EH (cell line): Measurements from ENCODE around the gene CCDC61.
A peak's percentile ranks its signal among the peaks of the same experiment; 100 is the strongest.

ENCODE experiments used
- DNase-seq: peaks from one replicate; pipeline ENCODE4 v3.0.0-alpha.2; 2015; ENCODE audit warnings: low read depth

The CCDC61 gene

DNA sequence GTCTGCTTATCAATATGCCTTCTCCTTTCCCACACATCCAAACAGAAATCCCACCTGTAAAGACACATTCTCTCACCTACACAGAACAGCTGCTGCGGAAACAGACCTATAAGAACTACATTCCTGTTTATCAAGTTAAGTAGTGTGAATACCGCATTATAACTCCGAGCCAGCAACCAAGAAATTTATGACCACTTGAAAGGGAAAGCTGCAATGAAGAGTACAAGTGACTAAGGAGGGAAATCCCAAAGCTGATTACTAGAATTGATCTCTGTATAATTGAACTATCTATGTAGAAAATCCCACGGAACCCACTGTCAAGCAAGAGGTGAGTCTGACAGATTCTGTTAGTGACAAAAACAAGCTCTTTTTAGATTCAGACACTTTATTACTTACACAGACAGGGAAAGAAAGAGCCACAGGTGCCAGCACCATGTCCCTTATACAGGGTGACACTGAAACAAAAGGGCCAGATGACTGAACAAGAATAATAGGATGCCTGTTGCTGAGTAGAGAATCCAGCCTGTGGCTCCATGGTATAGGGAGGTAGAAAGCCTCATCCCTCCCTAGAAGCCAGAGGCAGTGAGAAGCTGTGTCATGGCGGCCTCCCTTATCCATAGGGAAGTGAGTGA, 47.1 kb downstream of the CCDC61 start:
- no peak for DNase-seq

DNA sequence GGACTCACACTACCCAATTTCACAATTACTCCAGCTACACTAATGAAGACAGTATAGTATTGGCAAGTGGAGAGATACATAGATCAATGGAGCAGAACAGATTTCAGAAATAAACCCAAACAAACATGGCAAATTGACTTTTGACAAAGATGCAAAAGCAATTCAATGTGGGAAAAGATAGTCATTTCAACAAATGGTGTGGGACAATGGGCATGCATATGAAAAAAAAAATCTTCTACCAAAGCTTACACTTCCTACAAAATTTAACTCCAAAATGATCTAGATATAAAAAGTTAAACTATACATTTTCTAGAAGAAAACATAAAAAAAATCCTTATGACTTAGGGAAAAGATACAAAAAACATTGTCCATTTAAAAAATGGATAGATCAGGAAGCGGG, 48.3 kb downstream of the CCDC61 start:
- no peak for DNase-seq

DNA sequence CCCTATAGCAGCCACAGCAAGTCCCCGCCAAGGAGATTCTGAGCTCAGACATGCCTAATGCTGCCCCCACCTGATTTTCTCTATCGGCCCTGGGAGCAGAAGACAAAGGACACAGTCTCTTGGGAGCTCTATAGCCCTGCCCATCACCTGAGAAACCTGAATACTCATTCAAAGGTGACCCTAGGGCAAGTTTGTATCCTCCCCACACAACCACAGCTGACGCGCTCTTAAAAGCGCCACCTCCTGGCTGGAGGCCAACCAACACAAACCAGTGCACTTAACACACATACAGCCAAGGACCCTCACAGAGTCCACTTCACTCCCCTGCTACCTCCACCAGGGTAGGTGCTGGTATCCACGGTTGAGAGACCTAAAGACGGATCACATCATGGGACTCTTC, 54.3 kb downstream of the CCDC61 start:
- DNase-seq: no peak

DNA sequence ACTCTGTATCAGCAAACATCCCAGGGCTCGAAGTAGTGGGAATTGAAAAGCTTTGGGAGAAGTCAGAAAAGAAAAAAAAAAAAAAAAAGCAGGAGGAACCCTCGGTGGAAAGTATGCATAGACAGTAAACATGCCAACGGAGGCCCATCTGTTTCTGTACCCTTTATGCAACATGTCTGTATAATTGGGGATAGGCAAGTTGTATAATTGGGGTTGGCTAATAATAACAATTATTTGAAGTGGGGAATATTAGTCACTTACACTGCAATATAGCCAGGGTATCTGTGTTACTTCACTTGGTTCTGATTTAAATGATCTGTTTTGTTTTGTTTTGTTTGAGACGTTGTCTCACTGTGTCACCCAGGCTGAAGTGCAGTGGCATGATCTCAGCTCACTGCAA, 57.6 kb downstream of the CCDC61 start:
- no peak for DNase-seq

DNA sequence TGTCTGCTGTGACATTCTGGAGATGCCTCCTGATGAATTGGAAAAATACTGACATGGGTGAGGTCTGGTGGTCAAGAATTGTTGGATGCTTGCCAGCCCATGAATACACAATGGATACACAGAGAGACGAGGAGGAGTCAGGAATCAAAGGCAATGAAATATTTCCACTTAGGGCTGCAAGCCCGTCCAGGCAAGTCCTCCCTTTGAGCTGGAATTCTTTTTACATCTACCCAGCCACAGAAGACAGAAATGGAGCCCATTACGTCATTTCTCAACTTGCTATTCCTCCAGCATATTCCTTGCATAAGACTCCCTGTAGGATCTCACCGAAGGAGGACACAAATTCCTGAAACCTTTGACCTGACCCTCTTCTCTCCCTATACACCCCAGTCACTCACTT, 61.3 kb downstream of the CCDC61 start:
- DNase-seq: no peak

DNA sequence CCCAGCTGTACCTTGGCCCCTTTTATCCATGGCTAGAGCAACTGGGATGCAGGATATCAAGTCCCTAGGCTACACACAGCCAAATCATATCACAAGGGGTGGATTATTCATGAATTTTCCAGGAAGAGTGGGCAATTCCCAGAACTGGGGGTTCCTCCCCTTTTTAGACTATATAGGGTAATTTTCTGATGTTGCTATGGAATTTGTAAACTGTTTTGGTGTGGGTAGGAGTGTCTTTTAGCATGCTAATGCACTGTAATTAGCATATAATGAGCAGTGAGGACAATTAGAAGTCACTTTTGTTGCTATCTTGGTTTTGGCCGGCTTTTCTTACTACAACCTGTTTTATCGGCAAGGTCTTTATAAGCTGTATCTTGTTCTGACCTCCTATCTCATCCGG, 63.5 kb downstream of the CCDC61 start:
- DNase-seq: no peak

DNA sequence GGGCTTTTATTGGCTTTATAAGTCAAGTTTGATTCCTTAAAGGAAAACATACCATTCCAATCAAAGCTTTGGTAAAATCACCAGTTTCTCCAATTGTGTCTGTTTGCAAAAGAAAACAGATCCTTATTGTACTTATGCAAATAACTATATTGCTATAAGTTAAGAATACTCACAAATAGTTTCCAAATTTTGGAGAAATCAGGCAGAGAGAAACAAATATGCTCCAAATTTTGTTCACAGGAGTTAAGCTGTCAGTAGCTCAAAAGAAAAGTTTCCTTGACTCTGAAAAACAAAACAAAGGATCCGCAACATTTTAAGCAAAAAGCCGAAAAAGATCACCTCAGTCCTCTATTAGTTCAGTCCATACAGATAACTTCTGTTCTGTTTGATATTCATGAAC, 64.7 kb downstream of the CCDC61 start:
- DNase-seq: no peak

DNA sequence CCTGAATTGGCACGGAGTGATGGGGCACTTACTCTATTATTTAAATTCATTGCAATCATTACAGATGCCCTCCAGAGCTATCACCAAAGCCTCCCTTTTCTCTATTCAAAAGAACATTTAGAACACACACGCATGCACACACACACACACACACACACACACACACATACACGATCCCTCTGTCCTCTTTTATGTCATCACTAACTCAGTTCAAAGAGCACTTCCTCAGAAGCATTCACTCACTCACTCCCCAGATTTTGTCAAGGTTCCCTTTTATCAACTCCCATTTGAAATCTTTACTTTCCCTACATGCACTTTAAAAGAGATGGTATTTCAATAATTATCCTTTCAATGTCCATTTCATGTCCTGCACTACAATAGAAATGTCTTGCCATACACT, 67.9 kb downstream of the CCDC61 start:
- DNase-seq: no peak

DNA sequence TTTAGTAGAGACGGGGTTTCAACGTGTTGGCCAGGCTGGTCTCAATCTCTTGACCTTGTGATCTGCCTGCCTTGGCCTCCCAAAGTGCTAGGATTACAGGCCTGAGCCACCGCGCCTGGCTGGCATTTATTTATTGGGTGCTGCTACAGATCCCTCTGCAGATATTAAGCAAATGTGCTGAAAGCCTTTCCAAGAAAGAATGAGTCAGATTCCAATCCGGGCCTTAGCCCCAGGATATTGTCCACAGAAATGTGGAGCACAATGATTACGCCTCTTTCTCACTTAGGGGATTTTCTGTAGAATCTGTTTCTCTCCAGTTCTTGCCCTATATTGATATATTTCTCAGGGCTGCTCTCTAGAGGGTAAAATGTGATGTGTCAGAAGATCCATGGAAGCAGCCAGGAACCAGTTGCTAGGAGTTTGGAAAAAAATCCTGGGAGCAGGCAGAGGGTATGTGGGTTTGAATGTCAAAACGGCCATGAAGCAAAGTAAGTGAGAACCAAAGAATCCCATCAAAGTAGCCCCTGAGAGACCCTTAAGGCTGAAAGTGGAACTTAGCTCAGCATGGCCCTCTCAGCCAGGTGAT, 70.3 kb downstream of the CCDC61 start:
- peak; percentile 87 for DNase-seq

DNA sequence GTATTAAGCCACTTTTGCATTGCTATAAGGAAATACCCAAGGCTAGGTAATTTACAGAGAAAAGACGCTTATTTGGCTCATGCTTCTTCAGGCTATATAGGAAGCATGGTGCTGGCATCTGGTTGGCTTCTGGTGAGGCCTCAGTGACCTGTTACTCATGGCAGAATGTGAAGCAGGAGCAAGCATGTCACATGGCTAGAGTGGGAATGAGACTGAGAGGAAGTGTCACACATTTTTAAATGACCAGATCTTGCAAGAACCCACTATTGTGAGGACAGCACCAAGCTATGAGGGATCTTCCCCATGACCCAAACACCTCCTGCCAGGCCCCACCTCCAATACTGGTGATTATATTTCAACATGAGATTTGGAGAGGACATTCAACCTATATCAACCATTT, 71.2 kb downstream of the CCDC61 start:
- DNase-seq: peak; percentile 27

DNA sequence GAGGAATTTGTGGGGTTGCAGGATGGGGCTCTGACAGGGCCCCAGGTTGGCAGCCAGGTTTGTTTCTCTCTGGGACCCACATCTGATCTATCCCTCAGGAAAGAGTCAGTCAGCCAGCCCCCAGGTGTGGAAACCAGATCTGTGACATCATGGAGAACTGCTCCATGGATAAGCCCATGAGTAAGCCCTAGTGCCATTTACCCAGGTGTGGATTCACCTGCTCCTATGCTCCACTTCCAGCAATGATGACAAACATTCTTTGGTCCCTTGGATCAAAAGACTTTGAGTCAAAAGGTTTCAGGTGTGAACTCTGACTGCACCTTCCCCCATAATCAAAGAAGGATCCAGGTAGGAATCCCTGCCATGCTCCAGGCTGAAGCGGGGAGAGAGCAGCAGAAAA, 72.4 kb downstream of the CCDC61 start:
- DNase-seq: no peak
